COR-L47 (cell line): Measurements from ENCODE around the gene RSU1.

Source experiments
- DNase-seq: peaks from one replicate; lab custom pipeline; 2025; lab: John Stamatoyannopoulos, UW

RSU1 gene

DNA sequence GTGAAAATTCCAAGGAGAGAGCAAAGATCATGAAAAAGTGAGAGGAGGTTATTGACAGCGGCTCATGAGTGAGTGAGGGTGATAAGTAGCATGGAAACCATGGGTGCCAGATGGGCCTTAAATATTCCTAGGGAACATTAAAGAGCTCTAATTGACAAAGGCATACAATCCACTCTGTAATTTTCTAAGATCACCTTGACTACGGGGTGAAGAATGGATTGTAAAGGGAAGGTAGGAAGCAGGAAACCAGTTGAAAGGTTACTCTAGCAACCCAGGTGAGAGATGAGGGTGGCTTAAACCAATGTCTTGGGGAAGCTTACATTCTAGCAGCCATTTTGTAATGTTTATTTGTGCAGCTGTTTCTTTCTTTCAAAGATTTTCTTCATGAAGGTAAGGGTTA, 75.7 kb downstream of the RSU1 start:
- DNase-seq = peak; percentile 25

GRCh38 chr10:16737420-16737819, 79.8 kb downstream of the RSU1 start:
- no peak for DNase-seq

- DNase-seq = no peak
Observed at GRCh38 chr10:16735671-16736070, 81.6 kb downstream of the RSU1 start.

- DNase-seq = no peak
Observed at GRCh38 chr10:16732376-16732775, 84.8 kb downstream of the RSU1 start.

DNA sequence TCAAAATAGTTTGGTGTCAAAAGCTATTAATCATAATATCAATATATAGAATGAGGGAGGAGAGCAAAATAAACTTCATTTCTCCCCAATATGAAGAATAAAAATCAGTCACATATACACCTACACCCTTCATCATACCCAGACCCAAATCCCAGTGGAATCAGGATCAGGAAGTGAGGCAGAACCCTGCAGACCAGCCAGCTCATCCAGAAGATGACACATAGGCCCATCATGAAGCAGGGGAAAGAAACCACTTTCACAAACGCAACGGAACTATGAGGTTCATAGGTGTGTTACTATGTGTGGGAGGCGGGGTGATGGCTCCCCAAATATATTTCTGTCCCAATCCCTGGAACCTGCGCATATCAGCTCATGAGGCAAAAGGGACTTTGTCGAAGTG, 89.0 kb downstream of the RSU1 start:
- DNase-seq = no peak

DNA sequence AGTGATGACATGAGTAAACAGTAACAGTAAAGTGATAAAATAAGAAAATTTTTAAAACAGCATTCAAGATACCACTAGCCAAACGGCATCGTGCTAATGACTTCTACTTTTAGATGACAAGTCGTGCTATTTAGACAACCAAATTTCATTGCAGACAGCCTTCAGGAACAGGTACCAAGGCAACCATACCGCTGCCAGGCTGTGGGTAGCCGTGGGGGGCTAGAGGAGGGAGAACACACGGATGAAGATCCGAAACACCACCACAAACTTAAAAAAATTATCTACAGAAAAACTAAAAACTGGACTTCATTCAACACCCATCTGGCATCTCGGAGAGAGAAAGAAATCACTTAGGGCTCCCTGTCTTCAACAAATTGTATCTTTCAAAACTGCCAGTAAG, 89.6 kb downstream of the RSU1 start:
- no peak for DNase-seq

- DNase-seq = no peak
Observed at GRCh38 chr10:16724509-16724908, 92.7 kb downstream of the RSU1 start.

DNA sequence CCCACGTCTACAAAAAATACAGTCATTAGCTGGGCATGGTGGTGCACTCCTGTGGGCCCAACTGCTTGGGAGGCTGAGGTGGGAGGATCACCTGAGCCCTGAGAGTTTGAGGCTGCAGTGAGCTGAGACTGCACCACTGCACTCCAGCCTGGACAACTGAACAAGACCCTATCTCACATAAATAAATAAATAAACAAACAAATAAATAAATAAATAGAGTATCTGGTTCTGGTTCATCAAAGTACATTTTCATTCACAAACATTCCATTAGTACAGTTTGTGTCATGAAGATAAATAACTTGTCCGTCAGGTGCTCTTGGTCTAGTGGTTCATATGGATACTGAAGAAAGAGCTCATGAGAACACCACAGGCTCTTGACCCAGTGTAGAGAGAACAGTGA, 96.4 kb downstream of the RSU1 start:
- DNase-seq = no peak

GRCh38 chr10:16717622-16718395, 99.4 kb downstream of the RSU1 start:
- DNase-seq = no peak

DNA sequence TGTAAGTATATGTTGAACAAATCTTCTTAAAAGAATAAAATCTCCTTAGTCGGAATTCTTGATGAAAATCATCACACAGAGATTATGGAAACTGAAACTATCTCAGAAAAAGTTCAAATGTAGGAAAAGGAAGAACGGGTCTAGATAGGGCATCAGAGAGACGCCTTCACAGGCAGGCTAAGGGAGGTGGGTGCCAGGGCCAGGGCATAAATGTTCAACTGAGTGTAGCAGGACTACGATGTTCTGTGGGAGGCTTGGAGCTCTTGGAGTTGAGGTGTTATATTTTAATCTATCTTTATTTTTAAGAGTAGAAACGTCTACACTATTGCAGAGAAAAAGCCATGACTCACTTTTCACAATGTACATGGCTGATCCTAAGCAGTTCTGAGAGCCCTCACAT, 101.2 kb downstream of the RSU1 start:
- no peak for DNase-seq

GRCh38 chr10:16713290-16713689, 103.9 kb downstream of the RSU1 start:
- DNase-seq = no peak

DNA sequence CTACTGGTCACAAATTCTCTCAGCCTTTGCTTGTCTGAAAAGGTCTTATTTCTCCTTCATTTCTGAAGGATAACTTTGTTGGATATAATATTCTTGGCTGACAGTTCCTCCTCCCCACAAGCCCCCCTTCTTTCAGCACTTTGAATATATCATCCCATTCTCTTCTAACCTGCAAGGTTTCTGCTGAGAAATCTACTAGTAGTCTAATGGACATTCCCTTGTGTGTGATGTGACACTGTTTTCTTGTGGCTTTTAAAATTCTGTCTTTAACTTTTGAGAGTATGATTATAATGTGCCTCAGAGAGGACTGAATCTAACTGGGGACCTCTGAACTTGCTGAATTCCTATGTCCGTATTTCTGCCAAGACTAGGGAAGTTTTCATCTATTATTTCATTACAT, 104.3 kb downstream of the RSU1 start:
- no peak for DNase-seq

DNA sequence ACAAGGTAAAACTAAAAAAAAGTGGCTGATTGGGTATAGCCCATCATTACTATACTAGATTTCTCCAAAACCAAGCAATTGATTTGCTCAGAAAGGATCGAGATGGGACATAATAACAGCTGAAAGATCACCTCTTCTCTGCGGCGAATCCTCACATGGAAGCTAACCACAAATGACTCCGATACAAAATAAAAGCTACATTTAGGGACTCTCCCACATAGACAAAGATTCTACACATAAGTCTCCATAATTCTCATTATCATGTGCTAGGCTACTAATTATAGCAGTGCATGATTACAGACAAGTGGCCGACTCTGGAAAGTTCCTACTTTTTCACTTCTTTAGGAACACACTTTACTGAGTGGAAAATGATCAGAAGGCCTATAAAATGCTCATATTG, 116.9 kb downstream of the RSU1 start:
- DNase-seq = no peak

GRCh38 chr10:16699435-16700057, 117.7 kb downstream of the RSU1 start:
- no peak for DNase-seq

DNA sequence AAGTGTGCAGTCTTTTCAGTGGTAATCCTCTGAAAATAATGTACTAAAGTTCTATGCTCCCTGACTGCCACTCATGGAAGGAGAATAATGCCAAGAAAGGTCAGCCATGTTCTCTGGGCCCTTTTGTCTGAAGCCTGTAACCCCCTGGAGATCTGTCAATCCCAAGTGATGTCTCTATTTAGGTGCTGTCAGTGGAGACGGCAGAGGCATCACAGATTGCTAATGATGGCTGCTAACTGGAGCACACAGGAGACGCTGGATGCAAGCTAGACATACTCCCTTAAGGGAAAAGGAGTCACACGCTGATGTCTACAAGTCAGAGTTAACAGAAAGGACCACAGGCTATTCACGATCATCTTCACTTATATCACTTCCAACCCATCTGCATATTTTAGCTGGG, 118.8 kb downstream of the RSU1 start:
- DNase-seq = no peak

- DNase-seq = no peak
Observed at GRCh38 chr10:16690417-16690816, 126.8 kb downstream of the RSU1 start.

GRCh38 chr10:16689696-16690095, 127.5 kb downstream of the RSU1 start:
- DNase-seq = no peak

GRCh38 chr10:16689227-16689626, 128.0 kb downstream of the RSU1 start:
- DNase-seq = no peak

DNA sequence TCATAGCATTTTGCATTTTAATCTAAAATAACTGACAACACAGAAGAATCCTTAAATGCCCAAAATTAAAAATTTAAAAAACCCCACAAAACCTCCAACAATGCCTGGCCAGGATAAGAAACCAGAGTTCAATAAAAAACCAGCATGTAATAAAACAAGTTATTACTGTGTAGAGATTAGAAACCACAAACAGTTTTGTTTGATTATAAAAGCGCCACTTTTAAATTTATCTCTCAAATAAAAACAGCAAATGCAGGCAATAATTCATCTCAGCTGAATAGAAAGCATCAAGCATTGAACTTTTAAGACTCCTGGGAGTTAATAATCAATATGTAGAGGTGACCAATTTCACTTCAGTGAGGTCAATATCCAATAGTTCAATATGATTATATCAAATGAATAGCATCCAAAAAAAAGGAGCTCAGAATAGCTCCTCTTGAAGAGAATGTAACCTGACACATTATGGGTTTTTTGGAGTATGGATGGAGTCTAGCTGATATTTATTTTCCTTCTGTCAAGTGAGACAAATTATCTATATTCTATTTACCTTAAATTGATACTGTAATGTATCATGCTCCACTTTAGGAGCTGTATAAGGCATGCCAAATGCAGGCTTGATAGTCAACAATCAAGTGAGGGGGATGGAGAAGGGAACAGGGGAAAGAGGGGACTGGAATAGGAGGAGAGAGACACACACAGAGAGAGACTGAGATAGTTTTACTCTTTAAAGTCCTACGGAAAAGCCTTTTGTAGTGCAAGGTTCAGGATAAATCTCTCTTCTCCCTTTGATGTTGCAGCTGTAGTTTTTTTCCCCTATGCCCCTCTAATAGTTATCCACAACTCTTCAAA, 130.9 kb downstream of the RSU1 start:
- DNase-seq = no peak

DNA sequence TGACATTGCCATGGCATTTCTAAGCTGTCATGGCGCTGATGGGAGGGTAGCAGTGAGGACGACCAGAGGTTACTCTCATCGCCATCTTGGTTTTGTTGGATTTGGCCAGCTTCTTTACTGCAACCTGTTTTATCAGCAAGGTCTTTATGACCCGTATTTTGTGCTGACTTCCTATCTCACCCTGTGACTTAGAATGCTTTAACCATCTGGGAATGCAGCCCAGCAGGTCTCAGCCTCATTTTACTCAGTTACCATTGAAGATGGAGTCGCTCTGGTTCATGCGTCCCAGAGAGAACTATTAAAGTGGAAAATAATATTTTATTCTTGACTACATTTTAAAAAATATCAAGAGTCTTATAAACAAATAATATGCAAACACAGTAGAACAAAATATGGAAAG, 131.7 kb downstream of the RSU1 start:
- no peak for DNase-seq

DNA sequence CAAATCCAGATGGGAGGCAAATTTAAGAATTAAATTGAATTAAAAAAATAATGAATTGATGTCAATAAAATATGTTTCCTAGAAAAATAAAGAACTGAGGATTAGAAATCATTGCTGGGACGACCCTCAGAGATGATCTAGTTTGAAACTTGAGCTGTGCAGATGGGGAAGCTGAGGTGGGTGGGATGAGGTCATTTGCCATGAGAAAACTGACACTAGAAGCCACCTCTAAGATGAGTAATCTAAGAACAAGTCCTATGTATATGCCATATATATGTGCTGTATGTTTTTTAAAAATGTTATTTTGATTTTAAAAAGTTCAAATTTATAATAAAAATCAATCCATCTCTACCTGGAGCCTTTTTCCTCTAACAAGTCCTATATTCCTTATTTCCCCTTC, 135.7 kb downstream of the RSU1 start:
- DNase-seq = no peak

GRCh38 chr10:16679511-16679910, 137.7 kb downstream of the RSU1 start:
- no peak for DNase-seq

GRCh38 chr10:16675334-16675733, 141.9 kb downstream of the RSU1 start:
- no peak for DNase-seq
